Measurements from ENCODE around the gene ZNF800.

- TF ChIP-seq CTCF (conservative IDR thresholded peaks at IDR 0.05) (no peak; the same call in 1 of the 2 replicates), ZFX (IDR thresholded peaks at IDR 0.05) (no peak)
These were observed 3.7 kb upstream of the ZNF800 start for GRCh38 chr7:127396184-127396583.

Data from C4-2B (cell line).